GM12872 (cell line): ENCODE measurements around the gene NCOA6.

ENCODE experiments used
- TF ChIP-seq, protein P1 (sequence below): IDR thresholded peaks from 3 replicates; pipeline ENCODE4 v1.5.1; 2011; ENCODE audit warnings: low read depth, mild to moderate bottlenecking, low read length, moderate library complexity; ENCODE audit not compliant: insufficient read depth

Gene NCOA6

DNA sequence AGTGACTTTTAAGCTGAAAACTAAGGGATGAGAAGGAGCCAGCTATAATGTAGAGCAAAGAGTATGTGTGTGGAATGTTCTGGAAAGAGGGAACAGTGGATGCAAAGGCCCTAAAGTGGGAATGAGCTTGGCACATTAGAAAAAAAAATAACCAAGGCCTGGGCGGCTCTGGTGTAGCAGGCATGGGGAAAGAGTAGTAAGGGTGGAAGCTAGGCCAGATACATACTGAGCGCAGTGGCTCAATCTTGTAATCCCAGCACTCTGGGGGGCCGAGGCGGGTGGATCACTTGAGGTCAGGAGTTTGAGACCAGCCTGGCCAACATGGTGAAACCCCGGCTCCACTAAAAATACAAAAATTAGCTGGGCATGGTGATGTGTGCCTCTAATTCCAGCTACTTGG, 38.8 kb upstream of the NCOA6 start:
- TF ChIP-seq, protein P1, sequence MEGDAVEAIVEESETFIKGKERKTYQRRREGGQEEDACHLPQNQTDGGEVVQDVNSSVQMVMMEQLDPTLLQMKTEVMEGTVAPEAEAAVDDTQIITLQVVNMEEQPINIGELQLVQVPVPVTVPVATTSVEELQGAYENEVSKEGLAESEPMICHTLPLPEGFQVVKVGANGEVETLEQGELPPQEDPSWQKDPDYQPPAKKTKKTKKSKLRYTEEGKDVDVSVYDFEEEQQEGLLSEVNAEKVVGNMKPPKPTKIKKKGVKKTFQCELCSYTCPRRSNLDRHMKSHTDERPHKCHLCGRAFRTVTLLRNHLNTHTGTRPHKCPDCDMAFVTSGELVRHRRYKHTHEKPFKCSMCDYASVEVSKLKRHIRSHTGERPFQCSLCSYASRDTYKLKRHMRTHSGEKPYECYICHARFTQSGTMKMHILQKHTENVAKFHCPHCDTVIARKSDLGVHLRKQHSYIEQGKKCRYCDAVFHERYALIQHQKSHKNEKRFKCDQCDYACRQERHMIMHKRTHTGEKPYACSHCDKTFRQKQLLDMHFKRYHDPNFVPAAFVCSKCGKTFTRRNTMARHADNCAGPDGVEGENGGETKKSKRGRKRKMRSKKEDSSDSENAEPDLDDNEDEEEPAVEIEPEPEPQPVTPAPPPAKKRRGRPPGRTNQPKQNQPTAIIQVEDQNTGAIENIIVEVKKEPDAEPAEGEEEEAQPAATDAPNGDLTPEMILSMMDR: no peak

DNA sequence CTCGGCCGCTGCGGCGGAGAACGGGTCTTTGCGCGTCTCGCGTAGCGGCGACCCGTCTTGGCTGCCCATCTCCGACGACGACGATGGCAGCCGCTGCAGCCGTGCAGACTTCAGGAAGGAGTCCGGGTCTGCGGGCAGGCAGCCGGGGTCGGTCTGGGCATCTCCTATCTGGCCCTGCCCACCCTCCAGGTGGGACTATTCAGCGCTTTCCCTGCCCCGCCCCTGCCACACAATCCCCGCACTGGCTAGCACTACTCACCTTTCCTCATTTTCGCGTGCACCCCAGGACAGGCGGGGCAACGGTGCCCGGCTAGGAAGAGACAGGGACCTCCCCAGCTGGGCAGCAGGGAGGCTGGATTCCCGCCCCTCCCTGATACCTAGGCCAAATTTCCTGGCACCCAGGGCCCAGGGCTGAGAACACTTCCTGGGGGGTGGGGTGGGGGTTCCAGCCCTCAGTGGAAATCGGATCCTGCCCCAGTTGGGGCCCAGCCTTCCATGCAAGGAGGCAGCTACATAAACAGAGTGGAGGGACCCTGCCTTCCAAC, 38.0 kb upstream of the NCOA6 start:
- TF ChIP-seq, protein P1: no peak

DNA sequence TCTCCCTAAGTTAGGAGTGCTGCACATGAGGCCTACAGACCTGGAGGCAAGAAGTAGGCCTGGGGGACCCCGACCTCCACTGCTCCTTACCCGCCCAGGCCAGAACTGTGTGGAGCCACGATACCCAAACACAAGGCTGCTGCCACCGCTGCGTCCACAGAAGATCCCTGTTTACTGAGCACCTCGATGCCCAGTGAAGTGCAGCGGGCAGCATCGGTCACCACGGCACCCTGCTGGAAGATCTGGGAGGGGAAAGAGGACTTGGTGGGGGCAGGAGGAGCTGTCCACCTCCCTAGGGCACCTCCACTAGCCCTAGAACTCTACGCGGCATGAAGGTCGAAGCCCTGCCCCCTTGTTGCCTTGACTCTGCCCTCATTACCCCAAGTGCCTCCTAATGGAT, 37.3 kb upstream of the NCOA6 start:
- TF ChIP-seq, protein P1: no peak

DNA sequence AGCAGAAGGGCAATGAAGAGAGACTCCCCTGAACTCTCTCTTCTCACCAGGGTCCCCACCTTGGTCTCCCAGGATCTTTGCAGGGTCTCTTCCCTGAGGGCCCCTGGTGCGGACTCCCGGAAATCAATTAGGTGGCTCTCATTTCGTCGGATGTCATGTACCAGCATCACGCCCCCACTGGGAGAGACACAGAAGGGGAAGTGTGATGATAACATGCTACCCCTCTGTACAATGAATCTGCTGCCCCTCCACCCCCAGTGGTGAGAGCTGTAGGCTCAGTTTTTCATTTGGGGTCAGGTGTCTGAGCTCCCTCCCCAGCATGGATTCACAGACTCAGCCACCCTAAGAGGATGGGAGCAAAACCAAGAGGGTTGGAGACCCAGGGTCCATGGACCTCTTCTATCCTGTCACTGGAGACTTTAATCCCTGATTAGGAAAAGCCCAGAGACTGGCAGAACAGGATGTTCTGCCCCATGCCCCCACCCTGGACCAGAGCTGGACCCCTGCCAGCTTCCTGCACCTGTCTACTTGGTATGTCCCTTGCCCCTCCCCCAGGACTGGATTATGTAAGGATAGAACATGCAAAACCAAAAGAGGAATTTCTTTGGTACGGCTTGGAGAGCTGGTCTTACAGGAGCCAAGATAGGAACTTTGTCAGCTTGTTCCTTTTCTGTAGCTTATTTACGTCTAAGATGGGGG, 36.1 kb upstream of the NCOA6 start:
- TF ChIP-seq, protein P1: no peak

DNA sequence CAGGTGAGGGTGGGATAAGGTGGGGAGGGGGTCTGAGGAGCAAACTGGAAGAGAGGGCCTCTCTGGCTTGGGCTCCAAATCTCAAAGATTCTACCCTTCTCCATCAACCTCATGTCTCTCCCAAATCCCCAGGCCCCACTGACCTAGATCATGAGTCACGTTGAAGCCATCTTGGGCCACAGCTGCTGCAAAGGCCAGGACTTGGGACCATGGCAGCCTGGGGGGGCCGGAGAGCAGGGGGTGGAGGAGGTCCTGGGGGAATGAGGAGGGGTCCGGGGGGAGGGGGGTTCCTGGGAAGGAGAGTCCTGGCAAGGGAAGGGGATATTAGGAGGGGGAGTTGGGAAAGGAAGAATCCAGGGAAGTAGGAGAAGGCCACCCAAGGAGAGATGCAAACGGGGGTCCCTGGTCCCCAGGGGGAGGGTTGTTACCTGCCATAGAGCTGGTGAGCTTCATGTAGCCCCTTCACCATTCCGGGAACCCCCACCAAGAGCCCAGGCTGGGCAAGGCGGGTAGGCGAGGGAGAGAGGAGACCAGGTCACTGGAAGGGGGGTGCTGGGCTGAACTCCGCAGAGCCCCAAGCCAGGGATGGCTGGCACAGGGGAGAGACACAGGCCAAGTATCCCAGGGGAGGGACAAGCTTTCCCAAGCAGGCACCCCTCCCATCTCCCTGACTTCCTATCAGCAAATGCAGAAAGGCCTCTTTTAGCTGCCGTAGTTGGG, 34.5 kb upstream of the NCOA6 start:
- TF ChIP-seq, protein P1: no peak

DNA sequence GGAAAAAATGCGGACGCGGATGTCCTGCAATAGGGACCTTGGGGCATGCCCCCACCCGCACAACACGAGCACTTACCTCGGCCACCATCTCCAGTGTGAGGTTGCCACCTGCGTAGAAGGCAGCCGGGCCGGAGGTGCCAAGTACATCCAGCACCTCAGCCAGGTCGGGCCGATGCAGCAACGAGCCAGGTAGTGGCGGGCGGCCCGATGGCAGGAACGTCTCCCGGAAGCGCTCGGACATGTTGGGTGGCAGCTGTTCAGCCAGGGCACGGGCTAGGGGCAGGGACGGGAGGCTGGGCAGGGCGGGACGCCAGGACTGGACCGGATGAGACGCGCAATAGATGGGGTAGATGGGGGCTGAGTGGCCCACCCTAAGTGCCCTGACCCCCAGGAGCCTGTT, 33.9 kb upstream of the NCOA6 start:
- TF ChIP-seq, protein P1: no peak

DNA sequence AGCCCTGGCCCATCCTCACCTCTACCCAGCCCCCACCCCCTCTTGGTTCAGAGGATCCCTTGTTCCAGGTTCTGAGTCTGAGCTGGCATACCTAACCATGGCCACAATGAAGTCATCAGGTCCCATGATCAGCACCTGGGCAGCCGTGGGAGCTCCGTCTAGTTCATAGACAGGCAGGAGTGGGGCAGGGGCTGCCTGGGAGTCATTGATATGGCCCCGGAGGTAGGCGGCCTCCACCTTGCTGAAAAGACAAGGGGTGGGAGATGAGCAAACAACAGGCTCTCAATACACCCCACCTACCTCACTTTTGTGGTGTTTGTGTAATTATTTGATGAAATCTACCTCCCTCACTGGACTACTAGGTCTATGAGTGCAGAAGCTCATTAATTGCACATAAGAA, 26.8 kb upstream of the NCOA6 start:
- TF ChIP-seq, protein P1: no peak
